Activated CD4-positive, alpha-beta T cell treated with anti-CD3 and anti-CD28 coated beads, Interleukin-2, amount 50 U/mL, for 16 hours (primary cell): Measurements from ENCODE around the gene OR10C1.
"Not testable (repeated sequence)": the region's sequence is repeated elsewhere in the genome, so short reads cannot be mapped to it uniquely, and the experiment has no call there.

Experiments
- DNase-seq: peaks from one replicate; pipeline ENCODE4 v3.0.0-alpha.2; 2020

The OR10C1 gene

DNA sequence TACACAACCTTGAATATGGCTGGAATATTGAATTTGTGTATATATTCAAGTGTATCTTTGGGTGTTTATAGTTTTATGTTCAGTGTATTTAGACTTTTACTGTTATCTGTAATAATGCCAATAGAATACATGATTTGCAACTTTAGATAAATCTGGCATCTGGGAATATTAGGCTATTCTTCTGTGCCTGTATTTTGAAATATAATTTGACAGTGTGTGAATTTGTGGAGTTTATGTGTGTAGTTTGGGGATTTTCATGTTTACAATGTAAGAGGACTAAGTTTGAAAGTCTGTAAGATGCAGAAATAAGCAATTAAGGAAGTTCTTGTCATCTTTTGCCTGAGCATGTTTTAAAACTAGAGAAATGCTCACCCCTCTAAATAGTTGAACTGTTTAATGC, at the start of gene OR10C1:
Gene OR10C1 (plus strand): TSS at position 301 of the 400 bp plus-strand sequence. CDS start 710 bp downstream, outside the sequence.
- no peak for DNase-seq

DNA sequence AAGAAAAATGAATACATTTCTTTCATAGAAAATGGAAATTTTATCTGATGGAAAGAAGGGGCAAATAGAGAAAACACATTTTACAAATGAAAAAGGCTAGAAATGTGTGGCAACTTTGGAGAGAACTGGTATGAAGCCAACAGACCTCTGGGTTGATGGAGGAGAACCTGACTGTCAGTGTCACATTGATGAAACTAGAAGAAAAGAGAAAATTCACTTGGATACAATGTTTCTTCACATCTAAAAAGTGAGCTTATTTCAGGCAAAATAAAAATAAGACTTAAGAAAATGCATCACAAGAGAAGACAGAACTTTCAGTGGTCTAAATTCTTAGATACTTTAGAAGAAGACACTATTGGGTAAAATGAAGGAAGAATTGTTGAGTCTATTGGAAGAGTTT, 43.8 kb upstream of the OR10C1 start, which contains the start of gene OR12D2:
Gene OR12D2 (plus strand): TSS at position 301 of the 400 bp plus-strand sequence. CDS start 1,069 bp downstream, outside the sequence.
- DNase-seq: no peak

- DNase-seq: no peak
Measured at GRCh38 chr6:29399525-29399924, 39.6 kb upstream of the OR10C1 start.

- no peak for DNase-seq
Measured at GRCh38 chr6:29403801-29404200, 35.3 kb upstream of the OR10C1 start.

- no peak for DNase-seq
Measured at GRCh38 chr6:29414588-29414987, 24.5 kb upstream of the OR10C1 start, which contains the start of gene OR12D1. Gene OR12D1, plus strand, starts transcription at chr6:29414928.

DNA sequence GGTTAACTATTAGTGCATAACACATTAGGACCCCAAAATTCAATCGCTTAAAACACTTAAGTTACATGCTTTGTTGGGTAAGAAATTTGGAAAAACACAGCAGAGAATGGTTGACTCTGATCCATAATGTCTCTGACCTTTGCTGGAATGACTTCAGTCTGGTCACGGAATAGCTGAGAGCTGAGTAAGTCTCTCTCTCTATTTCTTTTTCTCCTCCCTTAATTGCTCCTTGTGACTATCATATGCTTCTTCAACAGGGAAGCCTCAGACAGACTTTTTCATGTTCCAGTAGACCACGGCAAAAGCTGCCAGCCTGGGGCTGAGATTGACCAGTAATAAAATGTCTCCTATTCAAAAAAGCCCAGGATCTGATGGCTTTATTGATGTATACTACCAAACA, 19.6 kb upstream of the OR10C1 start:
- no peak for DNase-seq

DNA sequence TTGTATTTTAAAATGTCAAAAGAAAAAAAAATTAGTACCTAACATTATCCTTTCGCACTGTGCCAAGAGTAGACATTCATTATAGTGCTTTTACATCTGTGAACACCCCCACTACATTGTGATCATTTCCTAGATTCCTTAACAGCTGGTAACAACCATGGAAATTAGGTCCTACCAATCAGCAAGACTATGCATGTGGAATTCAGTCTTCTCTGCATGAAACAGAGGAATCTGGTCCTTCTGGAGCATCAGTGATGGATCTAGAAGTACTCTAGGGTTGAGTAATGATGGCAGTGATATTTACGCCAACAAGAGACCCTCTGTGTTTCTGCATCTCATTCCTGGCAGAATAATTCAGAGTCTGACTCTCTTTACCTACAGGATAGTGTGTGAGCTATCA, 14.9 kb upstream of the OR10C1 start:
- DNase-seq: no peak

DNA sequence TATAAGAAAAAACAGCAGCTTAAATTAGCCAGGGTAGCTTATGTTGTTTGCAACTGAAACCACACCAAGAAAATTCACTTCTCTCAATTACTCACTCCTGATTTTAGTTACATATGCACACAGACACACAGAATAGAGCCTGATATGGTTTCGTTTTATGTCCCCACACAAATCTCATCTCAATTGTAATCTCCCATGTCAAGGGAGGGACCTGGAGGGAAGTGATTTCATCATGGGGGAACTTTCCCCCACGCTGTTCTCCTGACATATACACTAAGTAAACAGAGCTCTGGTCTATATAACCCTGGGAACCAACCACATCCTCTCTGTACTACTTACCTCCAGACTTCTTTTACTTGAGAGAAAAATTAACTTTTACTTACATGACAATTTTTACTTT, 14.5 kb upstream of the OR10C1 start:
- DNase-seq: peak; percentile 27

DNA sequence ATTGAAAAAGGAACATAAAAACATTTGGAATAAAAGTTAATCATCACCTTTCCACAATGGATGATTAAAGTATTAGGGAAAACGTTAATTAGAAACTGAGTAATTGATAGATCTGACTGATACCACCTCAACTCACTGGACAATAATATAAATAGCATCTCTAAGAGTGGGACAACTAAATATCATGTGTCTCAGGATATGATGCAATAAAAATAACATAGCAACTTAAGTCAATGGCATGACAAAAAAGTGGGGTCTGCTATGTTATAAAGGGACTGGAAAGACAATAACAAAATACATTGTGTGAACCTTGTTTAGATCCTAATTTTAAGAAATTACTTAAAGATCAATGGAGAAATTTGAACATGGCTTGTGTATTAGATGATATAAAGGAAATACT, 14.0 kb upstream of the OR10C1 start:
- no peak for DNase-seq

DNA sequence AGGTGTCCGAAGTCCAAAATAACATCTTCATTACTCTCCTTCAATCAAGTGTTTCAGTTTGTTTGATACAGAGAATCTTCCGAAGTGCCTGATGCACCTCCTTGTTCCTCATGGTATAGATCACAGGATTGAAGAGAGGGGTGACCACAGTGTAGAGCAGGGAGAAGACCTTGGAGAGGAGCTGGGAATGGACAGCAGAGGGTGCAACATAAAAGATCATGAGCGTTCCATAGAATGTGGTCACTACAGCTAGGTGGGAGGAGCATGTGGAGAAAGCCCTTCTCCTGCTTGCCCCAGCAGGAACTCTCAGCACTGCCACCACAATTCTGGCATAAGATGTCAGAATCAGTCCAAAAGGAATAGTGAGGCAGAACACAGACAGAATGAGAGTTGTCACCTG, 12.5 kb upstream of the OR10C1 start:
- no peak for DNase-seq

DNA sequence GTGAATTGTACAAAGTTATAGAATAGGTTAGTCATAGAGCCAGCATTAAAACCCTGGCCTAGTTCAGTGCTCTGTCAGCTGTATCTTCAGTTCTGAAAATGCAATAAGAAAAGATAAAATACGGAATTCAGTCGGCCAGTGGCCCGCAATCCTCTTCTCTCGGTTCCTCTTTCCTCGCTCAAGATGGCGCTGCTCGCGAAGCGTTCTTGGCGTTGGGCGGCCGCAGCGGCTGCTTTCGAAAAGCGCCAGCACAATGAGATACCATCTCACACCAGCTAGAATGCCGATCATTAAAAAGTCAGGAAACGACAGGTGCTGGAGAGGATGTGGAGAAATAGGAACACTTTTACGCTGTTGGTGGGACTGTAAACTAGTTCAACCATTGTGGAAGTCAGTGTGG, 2.4 kb upstream of the OR10C1 start:
- DNase-seq: not testable (repeated sequence)

DNA sequence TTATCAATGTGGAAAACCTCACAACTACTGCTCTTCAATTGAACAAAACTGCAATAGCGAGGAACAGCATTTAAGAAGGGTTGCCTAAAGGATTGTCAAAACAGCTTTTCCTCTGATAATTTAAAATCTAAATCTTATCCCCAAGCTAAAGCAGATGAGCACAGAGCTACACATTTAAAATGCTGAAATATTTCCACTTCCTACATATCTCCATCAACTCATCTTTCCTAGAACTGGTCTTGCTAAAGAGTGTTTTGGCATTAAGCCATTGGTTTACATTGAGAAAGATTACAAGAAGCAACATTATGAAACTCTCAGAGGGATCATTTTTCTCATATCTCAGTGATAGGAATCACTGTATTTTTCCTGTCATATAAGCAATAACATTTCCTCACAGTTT, 3.6 kb downstream of the OR10C1 start:
- DNase-seq: no peak

DNA sequence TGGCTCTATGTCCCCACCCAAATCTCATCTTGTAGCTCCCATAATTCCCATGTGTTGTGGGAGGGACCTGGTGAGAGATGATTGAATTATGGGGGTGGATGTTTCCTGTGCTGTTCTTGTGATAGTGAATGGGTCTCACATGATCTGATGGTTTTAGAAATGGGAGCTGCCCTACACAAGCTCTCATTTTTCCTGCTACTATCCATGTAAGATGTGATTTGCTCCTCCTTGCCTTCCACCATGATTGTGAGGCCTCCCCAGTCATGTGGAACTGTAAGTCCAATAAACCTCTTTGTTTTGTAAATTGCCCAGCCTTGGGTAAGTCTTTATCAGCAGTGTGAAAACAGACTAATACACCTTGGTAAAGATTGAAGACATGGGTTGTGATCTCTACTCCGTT, 4.9 kb downstream of the OR10C1 start:
- DNase-seq: not testable (repeated sequence)

DNA sequence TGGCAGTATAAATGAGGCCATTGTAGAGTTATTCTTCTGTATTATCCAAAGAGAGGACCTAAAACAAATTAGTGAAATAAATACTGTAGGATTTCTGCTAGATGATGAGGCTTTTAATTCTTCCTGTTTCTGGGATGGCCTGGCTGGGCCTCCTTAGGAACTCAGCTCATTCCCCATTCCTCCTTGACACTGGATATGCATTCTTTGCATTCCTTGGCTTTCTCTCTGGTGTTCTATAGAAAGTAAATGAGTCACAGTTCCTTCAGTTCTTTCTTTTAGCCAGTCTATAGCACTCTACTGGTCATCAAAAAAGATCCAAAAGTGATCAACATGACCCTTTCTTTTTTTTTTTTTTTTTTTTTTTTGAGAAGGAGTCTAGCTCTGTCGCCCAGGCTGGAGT, 8.6 kb downstream of the OR10C1 start:
- DNase-seq: no peak

DNA sequence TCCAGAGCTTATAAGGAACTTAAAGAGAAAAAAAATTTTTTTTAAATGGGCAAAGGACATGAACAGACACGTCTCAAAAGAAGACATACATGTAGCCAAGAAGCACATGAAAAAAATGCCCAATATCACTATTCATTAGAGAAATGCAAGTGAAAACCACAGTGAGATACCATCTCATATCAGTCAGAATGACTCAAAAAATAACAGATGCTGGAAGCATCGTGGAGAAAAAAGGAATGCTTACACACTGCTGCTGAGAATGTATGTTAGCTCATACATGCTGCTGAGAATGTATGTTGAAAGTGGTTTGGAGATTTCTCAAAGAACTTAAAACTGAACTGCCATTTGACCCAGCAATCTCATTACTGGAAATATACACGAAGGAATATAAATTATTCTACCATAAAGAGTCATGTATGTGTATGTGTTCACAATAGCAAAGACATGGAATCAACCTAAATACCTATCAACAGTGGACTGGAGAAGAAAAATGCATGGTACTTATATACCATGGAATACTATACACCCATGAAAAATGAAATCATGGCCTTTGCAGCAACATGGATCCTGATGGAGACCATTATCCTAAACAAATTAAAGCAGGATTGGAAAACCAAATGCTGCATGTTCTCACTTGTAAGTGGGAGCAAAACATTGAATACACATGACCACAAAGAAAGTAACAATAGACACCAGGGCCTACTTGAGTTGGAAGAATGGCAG, 12.5 kb downstream of the OR10C1 start:
- peak; percentile 3 for DNase-seq

- DNase-seq: no peak
Measured at GRCh38 chr6:29456971-29457370, 17.9 kb downstream of the OR10C1 start, which contains the start of the genes OR11A1 and OR2H1. Gene OR11A1, minus strand, starts transcription at chr6:29457071. Its CDS starts 29,430 bp downstream, at chr6:29427641. Gene OR2H1, plus strand, starts transcription at chr6:29457155. Its CDS starts 4,615 bp downstream, at chr6:29461770.

DNA sequence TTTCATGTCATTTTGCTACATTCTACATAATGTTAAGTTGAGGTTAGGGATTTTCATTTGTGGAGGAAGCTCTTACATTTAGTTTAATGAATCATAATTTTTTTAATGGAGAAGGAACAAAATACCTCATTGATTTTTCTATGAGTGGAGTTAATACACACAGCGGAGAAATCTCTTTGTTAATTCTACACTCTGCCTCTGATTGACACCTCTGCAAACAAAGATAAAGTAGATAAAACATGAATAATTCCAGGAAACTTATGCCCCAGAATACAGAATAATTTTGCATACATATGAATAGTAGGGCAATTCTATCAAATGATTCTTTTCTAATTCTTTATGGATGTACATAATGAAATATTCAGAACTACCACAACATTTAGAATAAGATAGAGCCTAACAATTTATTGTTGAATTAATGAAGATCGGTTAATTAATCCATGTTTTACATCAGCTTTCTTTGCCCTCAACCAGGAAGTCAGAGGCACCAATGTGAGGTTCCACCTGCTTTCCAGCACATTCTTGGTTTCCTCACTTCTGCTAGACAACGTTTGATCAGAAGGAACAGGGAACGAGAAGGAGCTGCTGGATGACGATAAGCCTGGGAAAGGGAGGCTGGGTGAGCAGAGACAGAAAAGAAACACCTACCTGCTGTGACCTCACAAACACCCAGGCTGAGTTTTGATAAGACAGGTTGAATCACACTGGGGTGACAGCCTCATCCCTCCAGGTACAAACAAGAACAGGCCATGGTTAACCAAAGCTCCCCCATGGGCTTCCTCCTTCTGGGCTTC, 22.1 kb downstream of the OR10C1 start:
- no peak for DNase-seq

GRCh38 chr6:29462022-29462421, 22.9 kb downstream of the OR10C1 start:
- DNase-seq: no peak

DNA sequence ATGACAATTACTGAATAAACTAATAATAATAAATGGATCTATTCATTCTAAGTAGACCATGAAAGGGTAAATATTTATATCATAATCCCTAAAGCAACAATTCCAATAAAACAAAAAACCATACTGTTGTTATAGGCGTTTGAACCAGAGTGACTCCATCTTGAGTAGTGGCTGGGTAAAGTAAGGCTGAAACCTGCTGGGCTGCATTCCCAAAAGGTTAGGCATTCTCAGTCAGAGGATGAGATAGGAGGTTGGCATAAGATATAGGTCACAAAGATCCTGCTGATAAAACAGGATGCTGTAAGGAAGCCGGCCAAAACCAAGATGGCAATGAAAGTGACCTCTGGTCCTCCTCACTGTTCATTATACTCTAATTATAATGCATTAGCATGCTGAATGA, 26.2 kb downstream of the OR10C1 start:
- no peak for DNase-seq

DNA sequence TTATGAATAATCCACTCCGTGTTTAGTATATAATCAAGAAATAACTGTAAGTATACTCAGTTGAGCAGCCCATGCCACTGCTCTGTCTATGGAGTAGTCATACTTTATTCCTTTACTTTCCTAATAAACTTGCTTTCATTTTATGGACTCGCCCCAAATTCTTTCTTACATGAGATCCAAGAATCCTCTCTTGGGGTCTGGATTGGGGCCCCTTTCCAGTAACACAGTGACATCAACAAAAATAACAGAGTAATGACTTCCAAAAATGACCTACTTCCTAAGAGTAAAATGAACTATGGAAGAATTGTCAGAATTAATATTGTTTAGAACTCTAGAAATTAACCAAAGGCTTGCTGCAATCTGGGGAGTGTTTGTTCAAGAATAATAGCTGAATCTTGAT, 26.7 kb downstream of the OR10C1 start:
- DNase-seq: no peak

GRCh38 chr6:29466241-29466640, 27.1 kb downstream of the OR10C1 start:
- no peak for DNase-seq

- no peak for DNase-seq
Measured at GRCh38 chr6:29474996-29475395, 35.9 kb downstream of the OR10C1 start.

GRCh38 chr6:29477923-29478450, 38.9 kb downstream of the OR10C1 start:
- no peak for DNase-seq

DNA sequence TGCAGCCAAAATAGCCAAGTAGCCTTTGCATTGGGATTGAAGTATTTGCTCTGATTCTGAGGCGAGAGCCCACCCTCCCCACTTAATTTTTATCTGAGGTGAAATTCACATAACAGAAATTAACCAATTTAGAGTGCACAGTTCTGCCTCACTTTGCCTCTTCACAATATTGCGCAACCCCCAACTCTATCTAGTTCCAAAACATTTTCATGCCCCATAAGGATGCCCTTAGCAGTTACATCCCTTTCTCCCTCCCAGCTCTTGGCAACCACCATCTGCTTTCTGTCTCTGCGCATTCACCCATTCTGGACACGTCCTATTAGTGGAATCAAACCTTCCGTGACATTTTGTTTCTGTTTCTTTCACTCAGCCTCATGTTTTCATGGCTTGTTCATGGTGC, 39.6 kb downstream of the OR10C1 start:
- no peak for DNase-seq
